GM12891 (cell line): ENCODE measurements around the gene TCEA2.

Source experiments
- POLR2A ChIP-seq: IDR thresholded peaks from 2 replicates; pipeline ENCODE4 v1.6.1; 2011; ENCODE audit warnings: low read depth, low read length, control low read depth
- POLR2AphosphoS5 ChIP-seq: IDR thresholded peaks from 2 replicates; pipeline ENCODE4 v1.6.1; 2011; ENCODE audit warnings: low read depth, low read length, control low read depth
- TAF1 ChIP-seq: IDR thresholded peaks from 2 replicates; pipeline ENCODE4 v1.6.1; 2011; ENCODE audit warnings: low read depth, low read length, control low read depth

- no peak for TF ChIP-seq TAF1
- no peak for TF ChIP-seq POLR2A
- TF ChIP-seq POLR2AphosphoS5: no peak
Observed at GRCh38 chr20:64081624-64081964, 18.6 kb downstream of the TCEA2 start.
